Activated CD4-positive, alpha-beta T cell treated with anti-CD3 and anti-CD28 coated beads, Interleukin-2, amount 50 U/mL, for 24 hours (primary cell): Measurements from ENCODE around the gene STRN3.
"Not testable (repeated sequence)": the region's sequence is repeated elsewhere in the genome, so short reads cannot be mapped to it uniquely, and the experiment has no call there.

Experiments used
- DNase-seq, 2 donors: peaks; one replicate each; pipeline ENCODE4 v3.0.0-alpha.2; 2020; ENCODE audit warnings: low read depth in 1 of 2, low spot score in 1 of 2

The STRN3 gene

GRCh38 chr14:31004007-31004406 is 22.2 kb downstream of the STRN3 start:
- DNase-seq = not testable (repeated sequence)

- no peak for DNase-seq
Measured at GRCh38 chr14:31003284-31003683, 22.9 kb downstream of the STRN3 start.

DNA sequence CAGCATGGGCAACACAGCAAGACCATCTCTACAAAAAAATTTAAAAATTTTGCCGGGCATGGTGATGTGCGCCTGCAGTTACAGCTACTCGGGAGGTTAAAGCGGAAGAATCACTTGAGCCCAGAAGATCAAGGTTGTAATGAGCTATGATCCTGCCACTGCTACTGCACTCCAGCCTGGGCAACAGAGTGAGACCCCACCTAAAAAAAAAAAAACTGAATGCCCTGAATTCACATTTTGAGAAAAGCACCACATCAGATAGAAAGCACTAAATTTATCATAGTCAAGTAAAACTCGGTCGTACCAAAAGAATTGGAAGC is 24.9 kb downstream of the STRN3 start:
- DNase-seq = no peak

DNA sequence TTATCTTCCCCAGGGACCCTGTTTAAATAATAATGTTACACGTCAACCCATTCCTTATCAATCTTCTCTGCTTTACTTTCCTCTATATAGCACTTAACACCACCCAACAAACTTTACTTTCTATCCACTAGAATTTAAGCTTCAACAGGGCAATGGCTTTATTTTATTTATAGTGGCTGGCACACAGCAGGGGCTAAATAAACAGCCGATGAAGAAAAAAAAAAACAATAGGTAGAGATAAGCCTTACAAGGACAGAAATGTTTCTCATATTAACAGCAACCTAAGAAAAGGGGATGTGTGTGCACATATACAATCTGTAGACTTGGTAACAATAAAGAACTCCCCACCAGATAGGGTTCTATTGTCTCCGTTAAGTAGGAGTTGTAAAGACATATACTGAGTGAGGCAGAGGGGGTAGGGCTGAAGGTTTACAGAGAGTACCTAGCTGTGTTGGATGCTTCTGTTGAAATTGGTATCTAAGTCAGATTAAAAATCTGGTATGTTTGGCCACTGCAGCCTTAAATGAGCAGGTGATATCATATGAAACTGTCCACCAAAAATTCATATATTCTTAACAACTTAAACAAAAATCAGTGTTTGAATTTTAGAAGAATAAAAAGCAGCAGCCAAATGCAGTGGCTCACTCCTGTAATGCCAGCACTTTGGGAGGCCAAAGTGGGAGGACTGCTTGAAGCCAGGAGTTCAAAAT is 25.4 kb downstream of the STRN3 start:
- DNase-seq = no peak

DNA sequence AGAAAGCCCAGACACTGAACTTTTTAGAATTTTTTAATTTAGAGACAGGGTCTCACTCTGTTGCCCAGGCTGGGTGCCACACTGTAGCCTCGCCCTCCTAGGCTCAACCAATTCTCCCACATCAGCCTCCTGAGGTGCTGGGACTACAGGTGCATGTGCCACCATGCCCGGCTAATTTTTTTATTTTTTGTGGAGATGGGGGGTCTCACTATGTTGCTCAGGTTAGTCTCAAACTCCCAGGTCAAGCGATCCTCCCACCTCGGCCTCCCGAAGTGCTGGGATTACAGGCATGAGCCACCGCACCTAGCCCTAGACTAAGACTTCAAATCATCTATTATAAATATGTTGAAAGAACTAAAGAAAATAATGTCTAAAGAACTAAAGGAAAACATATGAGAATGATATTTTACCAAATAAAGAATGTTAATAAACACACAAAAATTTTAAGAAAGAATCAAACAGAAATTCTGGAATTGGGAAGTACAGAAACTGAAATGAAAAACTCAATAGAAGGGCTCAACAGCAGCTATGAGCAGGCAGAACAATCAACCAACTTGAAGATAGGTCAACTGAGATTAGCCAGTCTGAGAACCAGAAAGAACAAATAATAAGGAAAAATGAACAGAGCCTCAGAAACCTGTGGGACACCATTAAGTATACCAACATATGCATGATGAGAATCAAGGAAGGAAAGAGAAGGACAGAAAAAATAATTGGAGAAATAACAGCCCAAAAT is 27.0 kb downstream of the STRN3 start:
- DNase-seq = no peak

DNA sequence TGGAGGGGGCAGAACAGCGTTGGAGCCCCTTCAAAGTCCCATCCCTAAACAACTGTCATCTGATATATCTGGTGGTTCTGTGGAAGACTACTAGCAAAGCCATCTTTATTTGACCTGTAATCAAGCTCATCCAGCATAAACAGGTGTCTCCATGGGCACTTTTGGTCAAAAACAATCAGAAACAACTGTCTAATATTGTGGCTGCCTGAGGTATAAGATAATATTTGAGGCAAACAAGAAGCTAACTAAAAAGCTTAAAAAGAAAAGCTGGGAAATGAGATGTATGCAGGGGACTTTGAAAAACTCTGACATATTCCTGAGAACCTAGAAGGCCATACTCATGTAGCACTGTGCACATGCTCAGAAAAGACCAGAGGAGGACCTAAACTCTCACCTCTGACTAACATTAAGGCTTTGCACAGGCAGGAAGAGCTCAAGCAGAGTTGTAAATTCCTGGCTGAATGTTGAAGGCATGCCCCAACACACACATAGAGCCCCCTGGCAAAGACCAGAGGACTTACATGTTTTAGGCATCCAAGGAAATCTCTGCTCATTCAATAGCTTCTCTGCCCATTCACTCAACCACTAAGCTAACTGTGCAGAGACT is 28.0 kb downstream of the STRN3 start:
- DNase-seq = no peak

DNA sequence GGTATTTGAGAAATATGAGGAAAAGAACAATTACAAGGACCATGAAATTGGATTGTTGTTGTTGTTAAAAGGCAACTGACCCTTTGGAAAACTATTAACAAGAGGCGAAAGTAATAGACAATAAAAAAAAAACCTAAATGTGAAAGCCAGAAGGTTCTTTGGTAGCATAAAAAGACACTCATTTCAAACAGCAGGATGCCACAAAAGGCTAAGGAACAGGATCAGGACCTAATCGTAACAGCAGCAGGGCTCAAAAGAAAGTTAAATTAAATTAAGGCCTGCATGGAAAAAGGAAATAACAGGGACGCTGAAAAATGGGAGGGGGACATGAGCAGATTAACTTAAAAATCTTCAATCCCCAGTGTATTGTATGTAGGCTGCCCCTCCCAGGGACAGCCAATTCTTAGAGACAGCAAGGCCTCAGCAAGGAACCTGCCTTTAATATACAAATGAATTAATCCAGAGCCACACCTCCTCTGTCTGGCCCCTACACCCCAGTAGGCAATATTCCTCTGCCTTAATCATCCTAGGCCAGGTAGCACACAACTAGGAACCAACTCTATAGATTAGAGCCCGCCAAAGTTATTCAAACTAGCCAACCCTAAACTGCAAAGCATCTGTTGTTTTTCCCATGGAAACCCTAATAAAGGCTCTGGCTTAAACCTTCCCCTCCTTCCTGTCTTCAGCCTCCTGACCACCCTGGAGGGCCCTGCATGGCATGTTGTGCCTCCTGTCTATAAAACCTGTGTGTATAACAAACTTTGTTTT is 29.1 kb downstream of the STRN3 start:
- DNase-seq = no peak

DNA sequence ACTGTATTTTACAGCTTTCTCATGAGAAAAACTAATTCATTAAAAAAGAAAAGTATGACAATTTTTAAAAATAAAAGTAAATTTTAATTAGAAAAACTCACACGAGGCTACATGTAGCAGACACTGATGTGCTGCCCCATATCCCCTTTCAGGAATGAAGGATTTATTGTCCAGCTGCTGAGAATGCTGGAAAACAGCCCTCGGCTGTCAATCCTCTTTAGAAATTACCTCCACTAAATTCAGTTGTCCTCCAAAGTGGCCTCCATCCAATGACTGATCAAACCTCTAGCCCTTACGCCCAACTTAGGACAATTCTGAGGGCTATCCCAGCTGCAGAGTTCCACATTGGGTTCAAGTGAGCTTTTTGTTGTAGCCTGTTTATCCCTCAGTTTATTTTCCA is 30.5 kb downstream of the STRN3 start:
- DNase-seq = no peak

- DNase-seq = no peak
Measured at GRCh38 chr14:30994681-30995620, 31.2 kb downstream of the STRN3 start.

DNA sequence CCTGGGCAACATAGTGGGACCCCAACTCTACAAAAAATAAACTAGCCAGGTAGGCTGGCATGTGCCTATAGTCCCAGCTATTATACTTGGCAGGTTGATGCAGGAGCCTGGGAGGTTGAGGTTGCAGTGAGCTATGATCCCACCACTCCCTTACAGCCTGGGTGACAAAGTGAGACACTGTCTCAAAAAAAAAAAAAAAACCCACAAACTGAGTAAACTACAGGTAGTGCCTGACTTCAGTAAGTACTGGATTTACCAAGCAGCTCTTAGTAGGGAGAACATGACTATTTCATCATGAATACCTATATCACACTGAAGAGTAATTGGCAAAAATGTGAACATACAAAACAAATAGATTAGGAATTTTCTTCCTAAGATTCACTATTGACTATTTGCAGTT is 33.1 kb downstream of the STRN3 start:
- DNase-seq = no peak

- no peak for DNase-seq
Measured at GRCh38 chr14:30991408-30991807, 34.8 kb downstream of the STRN3 start.

DNA sequence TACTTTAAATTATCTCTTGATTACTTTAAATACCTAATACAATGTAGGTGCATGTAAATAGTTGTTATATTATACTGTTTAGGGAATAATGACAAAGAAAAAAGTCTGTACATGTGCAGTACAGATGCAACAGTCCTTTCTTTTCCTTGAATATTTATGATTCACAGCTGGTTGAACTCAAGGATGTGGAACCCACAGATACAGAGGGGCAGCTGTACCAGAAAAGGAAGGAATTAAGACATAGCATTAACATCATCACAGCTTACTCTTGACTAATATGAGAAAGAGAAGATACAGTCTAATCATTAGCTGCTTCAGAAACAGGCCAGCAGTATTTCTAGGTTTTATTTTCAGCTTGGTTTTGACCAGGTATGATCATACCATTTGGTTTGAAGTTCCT is 35.4 kb downstream of the STRN3 start:
- DNase-seq = no peak

DNA sequence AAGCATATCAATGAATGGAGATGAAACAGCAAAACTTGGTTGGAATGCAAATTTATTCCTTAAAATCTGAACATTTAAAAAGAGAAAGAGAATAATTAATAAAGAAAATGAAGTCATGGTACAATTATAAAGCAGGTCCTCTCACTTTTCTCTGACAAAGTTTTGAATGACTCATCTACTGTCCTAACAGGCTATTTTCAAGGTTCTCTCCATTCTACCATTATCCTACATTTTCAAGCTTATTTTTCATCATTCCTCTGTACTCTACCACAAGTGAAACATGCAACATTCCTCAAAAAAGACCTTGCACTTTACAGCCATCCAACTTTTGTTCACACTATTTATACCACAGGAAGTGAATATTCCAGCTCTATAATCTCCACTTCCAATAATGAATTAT is 37.7 kb downstream of the STRN3 start:
- no peak for DNase-seq

- DNase-seq = no peak
Measured at GRCh38 chr14:30985796-30986195, 40.4 kb downstream of the STRN3 start.

DNA sequence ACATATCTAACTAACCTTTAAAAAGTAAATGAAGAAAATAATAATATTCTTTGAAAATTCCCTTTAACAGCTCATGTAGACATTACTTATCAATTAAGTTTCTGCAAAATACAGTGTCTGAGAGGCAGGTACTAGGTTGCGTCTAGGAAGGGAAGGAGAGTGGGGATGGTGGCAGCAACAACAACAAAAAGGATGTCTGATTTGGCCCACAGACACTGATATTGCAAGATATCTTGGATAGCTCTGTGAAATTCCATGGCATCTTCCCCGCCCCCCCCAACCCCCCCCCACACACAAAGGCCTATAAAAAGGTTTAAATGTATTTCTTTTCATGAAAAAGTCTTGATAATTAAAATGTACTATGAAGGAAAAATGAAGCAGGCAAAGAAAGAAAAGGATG is 42.3 kb downstream of the STRN3 start:
- DNase-seq = no peak

GRCh38 chr14:30982533-30982932 is 43.6 kb downstream of the STRN3 start:
- DNase-seq = no peak

DNA sequence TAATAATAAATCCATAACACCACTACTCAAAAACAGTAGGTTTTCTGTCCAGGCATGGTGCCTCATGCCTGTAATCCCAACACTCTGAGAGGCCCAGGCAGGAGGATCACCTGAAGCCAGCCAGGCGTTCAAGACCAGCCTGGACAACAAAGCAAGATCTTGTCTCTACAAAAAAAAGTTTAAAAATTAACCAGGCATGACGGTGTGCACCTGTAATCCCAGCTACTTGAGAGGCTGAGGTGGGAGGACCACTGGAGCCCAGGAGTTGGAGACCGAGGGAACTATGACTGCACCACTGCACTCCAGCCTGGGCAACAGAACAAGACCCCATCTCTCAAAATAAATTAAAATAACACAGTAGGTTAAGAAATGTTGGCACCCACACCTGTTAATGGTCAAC is 45.2 kb downstream of the STRN3 start:
- no peak for DNase-seq

DNA sequence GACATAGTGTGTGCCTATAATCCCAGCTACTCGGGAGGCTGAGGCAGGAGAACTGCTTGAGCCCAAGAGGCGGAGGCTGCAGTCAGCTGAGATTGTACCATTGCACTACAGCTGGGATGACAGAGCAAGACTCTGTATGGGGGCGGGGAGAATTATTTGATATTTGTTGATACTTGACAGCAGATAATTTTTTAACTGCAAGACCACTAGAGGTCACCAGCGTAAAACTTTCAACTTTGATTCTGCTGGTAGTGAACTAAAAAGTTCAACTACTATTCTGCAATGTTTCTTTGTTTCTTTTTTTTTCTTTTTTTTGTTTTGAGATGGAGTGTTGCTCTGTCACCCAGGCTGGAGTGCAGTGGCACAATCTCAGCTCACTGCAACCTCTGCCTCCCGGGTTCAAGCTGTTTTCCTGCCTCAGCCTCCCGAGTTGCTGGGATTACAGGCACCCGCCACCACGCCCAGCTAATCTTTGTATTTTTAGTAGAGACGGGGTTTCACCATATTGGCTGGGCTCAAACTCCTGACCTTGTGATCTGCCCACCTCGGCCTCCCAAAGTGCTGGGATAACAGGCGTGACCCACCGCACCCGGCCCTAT is 46.0 kb downstream of the STRN3 start:
- peak in 1 of 2 donors; percentile 53 for DNase-seq

- no peak for DNase-seq
Measured at GRCh38 chr14:30977752-30978151, 48.4 kb downstream of the STRN3 start.

DNA sequence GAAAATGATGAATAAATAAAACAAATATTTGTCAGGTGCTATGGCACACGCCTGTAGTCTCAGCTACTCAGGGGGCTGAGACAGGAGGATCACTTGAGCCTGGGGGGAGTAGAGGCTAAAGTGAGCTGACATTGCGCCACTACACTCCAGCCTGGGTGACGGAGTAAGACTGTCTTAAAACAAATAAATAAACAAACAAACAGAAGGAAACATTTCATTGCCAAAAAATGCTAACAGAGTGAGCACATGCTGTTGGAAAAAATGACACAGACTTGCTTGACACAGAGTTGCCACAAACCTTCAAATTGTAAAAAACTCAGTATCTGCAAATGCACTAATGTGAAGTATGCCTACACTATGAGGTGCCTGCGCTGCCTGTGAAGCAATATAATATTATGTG is 51.6 kb downstream of the STRN3 start:
- no peak for DNase-seq
